Fibroblast of lung (primary cell): ENCODE data around the gene TREX2. TPM values are rescaled to one million over a fixed set of nuclear protein-coding genes. Genes with fewer than 3 reads are reported as not detected.

Source experiments
- DNase-seq, 2 donors: peaks; one replicate each; pipeline versions ENCODE4 v3.0.0 to v3.0.0-alpha.2; 2010; ENCODE audit warnings: low read depth in 2 of 2
- H2AFZ ChIP-seq: 2 replicates; pipeline ENCODE4 v1.5.1; 2012; ENCODE audit warnings: low read length, control low read depth, inconsistent platforms
- H3K27ac ChIP-seq: 2 replicates; pipeline ENCODE4 v1.5.1; 2011; ENCODE audit warnings: low read length, control low read depth; ENCODE audit not compliant: insufficient read depth
- H3K27me3 ChIP-seq: 2 replicates; pipeline ENCODE4 v1.5.1; 2011; ENCODE audit warnings: mild to moderate bottlenecking, low read length; ENCODE audit not compliant: control insufficient read depth, insufficient read depth
- H3K36me3 ChIP-seq: 2 replicates; pipeline ENCODE4 v1.5.1; 2011; ENCODE audit warnings: low read length; ENCODE audit not compliant: control insufficient read depth, insufficient read depth
- H3K4me1 ChIP-seq: 2 replicates; pipeline ENCODE4 v1.5.1; 2011; ENCODE audit warnings: low read length; ENCODE audit not compliant: control insufficient read depth, insufficient read depth; ENCODE audit errors: extremely low read depth
- H3K4me2 ChIP-seq: 2 replicates; pipeline ENCODE4 v1.5.1; 2011; ENCODE audit warnings: low read length, control low read depth; ENCODE audit not compliant: insufficient read depth; ENCODE audit errors: extremely low read depth
- H3K4me3 ChIP-seq, 4 experiments: fragments of 200-600 bp in 1 of 4; sonication (generic) in 1 of 4; replicated peaks in 1 of 4; 2 replicates each; pipeline ENCODE4 v1.5.1; 2011 to 2016; ENCODE audit warnings: low read length in 4 of 4, low read depth in 3 of 4, mild to moderate bottlenecking in 3 of 4, control low read depth in 2 of 4, inconsistent platforms in 1 of 4, mixed read lengths in 1 of 4; ENCODE audit not compliant: insufficient read depth in 1 of 4; ENCODE audit errors: control extremely low read depth in 1 of 4
- H3K79me2 ChIP-seq: 2 replicates; pipeline ENCODE4 v1.5.1; 2012; ENCODE audit warnings: mild to moderate bottlenecking, low read length, inconsistent platforms; ENCODE audit not compliant: control insufficient read depth, insufficient read depth
- H3K9ac ChIP-seq: 2 replicates; pipeline ENCODE4 v1.5.1; 2011; ENCODE audit warnings: mild to moderate bottlenecking, low read length, control low read depth; ENCODE audit not compliant: insufficient read depth
- H3K9me3 ChIP-seq: 2 replicates; pipeline ENCODE4 v1.5.1; 2012; ENCODE audit warnings: low read depth, low read length; ENCODE audit not compliant: control insufficient read depth, insufficient read depth
- H4K20me1 ChIP-seq: 2 replicates; pipeline ENCODE4 v1.5.1; 2011; ENCODE audit warnings: low read length; ENCODE audit not compliant: control insufficient read depth, insufficient read depth; ENCODE audit errors: extremely low read depth
- CTCF ChIP-seq, 2 donors: IDR thresholded peaks in 1 of 2; conservative IDR thresholded peaks in 1 of 2; 1 replicate in 1 of 2; 2 replicates in 1 of 2; pipeline ENCODE4 v1.5.1; 2011 to 2012; ENCODE audit warnings: low read length in 2 of 2, control low read depth in 1 of 2, inconsistent platforms in 1 of 2, low read depth in 1 of 2, mild to moderate bottlenecking in 1 of 2
- EZH2 ChIP-seq: IDR thresholded peaks from 2 replicates; pipeline ENCODE4 v1.5.1; 2012; ENCODE audit warnings: low read length, control low read depth, mild to moderate bottlenecking; ENCODE audit errors: missing control alignments
- polyA plus RNA-seq, 2 donors: library from polyadenylated mRNA; depleted of rRNA in 1 of 2; stranded (reverse) in 1 of 2; unstranded in 1 of 2; fragments of >200 nt; gene quantifications; 2 replicates each; pipeline ENCODE4 v1.2.1, GENCODE V29; 2011 to 2012; ENCODE audit warnings: missing spikeins in 1 of 2
- total RNA-seq: library from RNA; depleted of rRNA; stranded (reverse); fragments of >200 nt; gene quantifications from 2 replicates; pipeline ENCODE4 v1.2.1, GENCODE V29; 2014

The TREX2 gene
- total and polyA plus RNA-seq, 2 donors (not counting 1 experiment from before 2014, with no cell fraction given) = 3.1 TPM; not detected in 1

GRCh38 chrX:153462291-153462690 is 16.4 kb upstream of the TREX2 start:
- DNase-seq = no peak
- H4K20me1 ChIP-seq = no peaks in the 10 kb centered on the region

GRCh38 chrX:153460826-153461225 is 15.0 kb upstream of the TREX2 start:
- Histone ChIP-seq H3K27me3 (no peaks in the 10 kb centered on the region), H2AFZ (no peak overlapping the region), H3K27ac (no peak overlapping the region), H3K4me3 (no peak overlapping the region), H4K20me1 (no peaks in the 10 kb centered on the region), H3K79me2 (no peaks in the 10 kb centered on the region), H3K4me1 (no peaks in the 10 kb centered on the region), H3K9me3 (no peaks in the 10 kb centered on the region), H3K4me2 (no peak overlapping the region), H3K36me3 (peaks cover 1% of the 10 kb centered on the region), H3K9ac (no peak overlapping the region)
- DNase-seq = peak; percentile 40 to 48
- TF ChIP-seq EZH2 (no peak), CTCF (conservative IDR thresholded peaks at IDR 0.05 in 1 of 2, IDR thresholded peaks at IDR 0.05 in 1 of 2; ENCODE audit: low read depth in 1 of 2, low read length in 2 of 2) (peak; percentile 41 to 72)

More at GRCh38 chrX:153462291-153462690, 16.4 kb upstream of the TREX2 start:
- Histone ChIP-seq H3K27me3 (no peaks in the 10 kb centered on the region), H3K27ac (no peak overlapping the region), H3K36me3 (peaks cover 1% of the 10 kb centered on the region), H3K4me1 (no peaks in the 10 kb centered on the region), H3K4me2 (no peak overlapping the region), H3K79me2 (no peaks in the 10 kb centered on the region), H2AFZ (no peak overlapping the region), H3K9ac (no peak overlapping the region), H3K9me3 (no peaks in the 10 kb centered on the region), H3K4me3 (no peak overlapping the region)
- TF ChIP-seq EZH2 (no peak), CTCF (conservative IDR thresholded peaks at IDR 0.05 in 1 of 2, IDR thresholded peaks at IDR 0.05 in 1 of 2; ENCODE audit: low read depth in 1 of 2, low read length in 2 of 2) (no peak)

- Histone ChIP-seq H3K27ac (no peak overlapping the region), H4K20me1 (no peaks in the 10 kb centered on the region), H3K4me1 (no peaks in the 10 kb centered on the region), H3K79me2 (no peaks in the 10 kb centered on the region), H3K27me3 (no peaks in the 10 kb centered on the region), H3K36me3 (peaks cover 1% of the 10 kb centered on the region), H3K9me3 (no peaks in the 10 kb centered on the region), H2AFZ (no peak overlapping the region), H3K4me2 (no peak overlapping the region), H3K4me3 (no peak overlapping the region), H3K9ac (no peak overlapping the region)
- no peak for TF ChIP-seq EZH2
- no peak for TF ChIP-seq CTCF (conservative IDR thresholded peaks at IDR 0.05 in 1 of 2, IDR thresholded peaks at IDR 0.05 in 1 of 2; ENCODE audit: low read depth in 1 of 2, low read length in 2 of 2)
- peak; percentile 38 to 86 for DNase-seq
Measured at GRCh38 chrX:153459986-153460385, 14.1 kb upstream of the TREX2 start.
